Right lobe of liver (tissue), 6 donors: ENCODE measurements around the gene GOLGA1. TPM values are rescaled to one million over a fixed set of nuclear protein-coding genes. Genes with fewer than 3 reads are reported as not detected.
A peak's percentile ranks its signal among the peaks of the same experiment; 100 is the strongest.
"Not testable (repeated sequence)": the region's sequence is repeated elsewhere in the genome, so short reads cannot be mapped to it uniquely, and the experiment has no call there.

Experiments
- ATAC-seq, 4 donors: fragments of 200-7000 bp; cut with Tn5 transposase; one replicate each; pipeline ENCODE4 v1.9.1; 2020; ENCODE audit warnings: mild to moderate bottlenecking in 4 of 4, moderate library complexity in 4 of 4
- DNase-seq, 3 donors: peaks; one replicate each; pipeline ENCODE4 v3.0.0-alpha.2; 2020
- H3K27ac ChIP-seq, 3 donors: fragments of 200-600 bp; one replicate each; pipeline ENCODE4 v1.8.0; 2022
- H3K27me3 ChIP-seq, 2 donors: fragments of 200-600 bp; one replicate each; pipeline ENCODE4 v1.8.0; 2022
- H3K36me3 ChIP-seq, 4 donors: fragments of 200-600 bp; sonication (generic) in 1 of 4; one replicate each; pipeline versions ENCODE4 v1.5.1 to v1.8.0; 2017 to 2022; ENCODE audit warnings: control low read depth in 1 of 4
- H3K4me1 ChIP-seq, 4 donors: fragments of 200-600 bp; sonication (generic) in 1 of 4; one replicate each; pipeline versions ENCODE4 v1.5.1 to v1.8.0; 2017 to 2022; ENCODE audit warnings: control low read depth in 1 of 4
- H3K4me3 ChIP-seq, 3 donors: fragments of 200-600 bp; one replicate each; pipeline ENCODE4 v1.8.0; 2022
- H3K9me3 ChIP-seq, 4 donors: fragments of 200-600 bp; sonication (generic) in 1 of 4; one replicate each; pipeline versions ENCODE4 v1.5.1 to v1.8.0; 2017 to 2022; ENCODE audit warnings: control low read depth in 1 of 4
- CTCF ChIP-seq, 4 donors: fragments of 200-600 bp in 3 of 4; fragments of 450-650 bp in 1 of 4; IDR thresholded peaks; one replicate each; pipeline versions ENCODE4 v1.5.1 to v1.8.0; 2016 to 2022; ENCODE audit warnings: antibody characterized with exemption in 4 of 4, mild to moderate bottlenecking in 2 of 4
- POLR2A ChIP-seq: fragments of 450-650 bp; IDR thresholded peaks from one replicate; pipeline ENCODE4 v1.6.1; 2017; ENCODE audit warnings: antibody characterized with exemption, mild to moderate bottlenecking
- WGBS: methylation state at CpG from one replicate; pipeline ENCODE4 v1.1.6; 2018; ENCODE audit warnings: low coverage, low lambda C conversion rate; ENCODE audit not compliant: insufficient coverage; ENCODE audit errors: missing lambda C conversion rate; 5-methylcytosine and 5-hydroxymethylcytosine counted together
- intact Hi-C, 2 donors: fragments of 100-400 bp; cut with DNase I; formaldehyde crosslinking; loops; one replicate each; pipeline versions ENCODE4 v1.11.2 to v1.14.1; 2022
- total RNA-seq, 6 experiments: library from RNA; depleted of rRNA in 2 of 6; stranded (reverse); fragments of >200 nt in 2 of 6; fragmentation: NEBNext Ultra II Directional in 3 of 6; extraction: Animal tissue kit (Norgen Biotek cat#: 25700) in 3 of 6; gene quantifications; one replicate each; pipeline versions ENCODE4 v1.1.0 to v1.2.4, GENCODE V29; 2016 to 2023
- donor health status: DM: no; HTN: yes; CAD: no.
- donor health status: DM: no; HTN: no; CAD: no.
- donor health status: DM: no; HTN: no; CAD: no.
- donor health status: DM: no; HTN: yes; CAD: no.
- donor health status: DM: no; HTN: yes; CAD: no.

GOLGA1 gene
- total RNA-seq, 6 experiments from 2014 or later, result 10.2 to 16.2 (median 12.5) TPM

- H3K4me3 ChIP-seq, result no peak overlapping the region
- no peaks in the 10 kb centered on the region for H3K9me3 ChIP-seq
- no peaks in the 10 kb centered on the region for H3K36me3 ChIP-seq
- WGBS, result 79% methylated on average over 2 of the region's 2 CpGs
- no peak overlapping the region for H3K27ac ChIP-seq
- no peaks in the 10 kb centered on the region for H3K4me1 ChIP-seq
- no peak for TF ChIP-seq POLR2A
- TF ChIP-seq CTCF (IDR thresholded peaks at IDR 0.05), result no peak
- ATAC-seq, result no peak
- no peak for DNase-seq
- no peaks in the 10 kb centered on the region for H3K27me3 ChIP-seq
- intact Hi-C loops, result no loop called here
These were observed 23.7 kb upstream of the GOLGA1 start for GRCh38 chr9:124964604-124965003.

GRCh38 chr9:124964056-124964455, 23.2 kb upstream of the GOLGA1 start:
- Histone ChIP-seq H3K4me1 (no peaks in the 10 kb centered on the region), H3K36me3 (no peaks in the 10 kb centered on the region), H3K27ac (no peak overlapping the region), H3K4me3 (no peak overlapping the region), H3K9me3 (no peaks in the 10 kb centered on the region), H3K27me3 (no peaks in the 10 kb centered on the region)
- ATAC-seq, result no peak
- WGBS, result 72% methylated on average over 2 of the region's 2 CpGs
- TF ChIP-seq CTCF (IDR thresholded peaks at IDR 0.05) (no peak), POLR2A (no peak)
- DNase-seq, result no peak
- intact Hi-C loops, result no loop called here

GRCh38 chr9:124960409-124960752, 19.5 kb upstream of the GOLGA1 start:
- Histone ChIP-seq H3K9me3 (no peaks in the 10 kb centered on the region), H3K27ac (no peak overlapping the region), H3K4me3 (no peak overlapping the region), H3K36me3 (no peaks in the 10 kb centered on the region), H3K27me3 (no peaks in the 10 kb centered on the region), H3K4me1 (no peaks in the 10 kb centered on the region)
- intact Hi-C loops, result no loop called here
- ATAC-seq (no peak), DNase-seq (no peak)
- TF ChIP-seq CTCF (IDR thresholded peaks at IDR 0.05), result no peak
- TF ChIP-seq POLR2A, result no peak
- 93% methylated on average over 2 of the region's 2 CpGs for WGBS

GRCh38 chr9:124959671-124960408, 19.0 kb upstream of the GOLGA1 start:
- H3K4me3 ChIP-seq, H3K27me3 ChIP-seq, H3K9me3 ChIP-seq, ATAC-seq, H3K4me1 ChIP-seq, intact Hi-C loops, DNase-seq, H3K36me3 ChIP-seq, H3K27ac ChIP-seq: not testable (repeated sequence)
- 98% methylated on average over 8 of the region's 9 CpGs for WGBS

- DNase-seq (no peak), ATAC-seq (peak in 1 of 4 donors; percentile 18)
- no peak overlapping the region for H3K27ac ChIP-seq
- WGBS, result 75% methylated on average over 1 of the region's 1 CpG
- TF ChIP-seq CTCF (IDR thresholded peaks at IDR 0.05) (no peak), POLR2A (no peak)
- peaks cover 0 to 11% (median 2%) of the 10 kb centered on the region in 4 donors for H3K4me1 ChIP-seq
- no peaks in the 10 kb centered on the region for H3K36me3 ChIP-seq
- no peaks in the 10 kb centered on the region for H3K9me3 ChIP-seq
- no peaks in the 10 kb centered on the region for H3K27me3 ChIP-seq
- intact Hi-C loops, result no loop called here
- H3K4me3 ChIP-seq, result no peak overlapping the region
These were observed 13.4 kb upstream of the GOLGA1 start for GRCh38 chr9:124954255-124954654.
